OCI-LY7 (cell line): Measurements from ENCODE around the gene LYSMD4.
"Not testable (repeated sequence)": the region's sequence is repeated elsewhere in the genome, so short reads cannot be mapped to it uniquely, and the experiment has no call there.

ENCODE experiments used
- EZH2phosphoT487 ChIP-seq: fragments of 200-600 bp; sonication (generic); IDR thresholded peaks from 2 replicates; pipeline ENCODE4 v1.6.1; 2018; ENCODE audit warnings: low read depth, borderline replicate concordance, mild to moderate bottlenecking, mixed run types, antibody characterized with exemption, low read length, moderate library complexity, mixed read lengths
- TF ChIP-seq, protein P1 (sequence below): fragments of 200-600 bp; sonication (generic); conservative IDR thresholded peaks from 2 replicates; pipeline ENCODE4 v1.5.1; 2014; ENCODE audit warnings: mild to moderate bottlenecking, antibody characterized with exemption, low read length, moderate library complexity, mixed read lengths

DNA sequence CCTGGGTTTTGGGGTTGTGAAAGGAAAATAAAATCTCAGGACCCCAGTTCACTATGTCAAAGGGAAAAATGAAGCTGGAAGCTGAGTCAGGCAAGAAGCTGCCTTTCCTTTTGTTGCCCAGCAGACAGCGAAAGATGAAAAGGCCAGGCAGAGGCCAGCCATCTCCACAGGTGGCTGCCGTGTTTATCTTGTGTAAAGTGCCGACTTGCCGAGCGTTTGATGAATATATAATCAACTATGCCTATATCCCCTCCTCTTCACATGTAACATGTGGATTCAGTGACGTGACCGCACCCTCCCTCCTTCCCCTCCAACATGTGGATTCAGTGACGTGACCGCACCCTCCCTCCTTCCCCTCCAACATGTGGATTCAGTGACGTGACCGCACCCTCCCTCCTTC, 17.1 kb upstream of the LYSMD4 start:
- not testable (repeated sequence) for TF ChIP-seq EZH2phosphoT487
- TF ChIP-seq, protein P1, sequence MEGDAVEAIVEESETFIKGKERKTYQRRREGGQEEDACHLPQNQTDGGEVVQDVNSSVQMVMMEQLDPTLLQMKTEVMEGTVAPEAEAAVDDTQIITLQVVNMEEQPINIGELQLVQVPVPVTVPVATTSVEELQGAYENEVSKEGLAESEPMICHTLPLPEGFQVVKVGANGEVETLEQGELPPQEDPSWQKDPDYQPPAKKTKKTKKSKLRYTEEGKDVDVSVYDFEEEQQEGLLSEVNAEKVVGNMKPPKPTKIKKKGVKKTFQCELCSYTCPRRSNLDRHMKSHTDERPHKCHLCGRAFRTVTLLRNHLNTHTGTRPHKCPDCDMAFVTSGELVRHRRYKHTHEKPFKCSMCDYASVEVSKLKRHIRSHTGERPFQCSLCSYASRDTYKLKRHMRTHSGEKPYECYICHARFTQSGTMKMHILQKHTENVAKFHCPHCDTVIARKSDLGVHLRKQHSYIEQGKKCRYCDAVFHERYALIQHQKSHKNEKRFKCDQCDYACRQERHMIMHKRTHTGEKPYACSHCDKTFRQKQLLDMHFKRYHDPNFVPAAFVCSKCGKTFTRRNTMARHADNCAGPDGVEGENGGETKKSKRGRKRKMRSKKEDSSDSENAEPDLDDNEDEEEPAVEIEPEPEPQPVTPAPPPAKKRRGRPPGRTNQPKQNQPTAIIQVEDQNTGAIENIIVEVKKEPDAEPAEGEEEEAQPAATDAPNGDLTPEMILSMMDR: not testable (repeated sequence)
